ENCODE measurements around the gene PLXDC2. TPM values are rescaled to one million over a fixed set of nuclear protein-coding genes. Genes with fewer than 3 reads are reported as not detected.

PLXDC2 gene
- total RNA-seq, 1 donor from 2014 or later, result 1.3 TPM

DNA sequence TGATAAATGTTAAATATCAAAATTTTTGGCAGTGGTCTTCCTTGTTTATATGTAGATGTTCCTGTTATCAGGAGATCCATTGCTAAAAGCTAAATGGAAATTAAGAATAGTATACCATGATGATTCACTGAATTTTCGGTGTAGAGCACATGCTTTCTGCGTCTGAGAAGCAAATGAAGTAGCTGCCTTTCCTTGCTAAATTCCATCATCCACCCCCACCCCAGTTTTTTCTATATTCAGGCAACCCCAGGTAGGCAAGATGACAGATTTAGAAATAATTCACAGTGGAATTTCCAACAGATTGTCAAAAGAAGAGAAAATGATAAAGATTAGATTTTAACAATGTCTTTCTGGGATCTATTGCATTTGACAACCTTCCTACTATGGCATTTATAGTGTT, 231.9 kb downstream of the PLXDC2 start:
- no peaks in the 10 kb centered on the region for H3K36me3 ChIP-seq (ENCODE audit: control insufficient read depth, insufficient read depth, low read length)
- no peak for FAIRE-seq
- TF ChIP-seq, protein P1, sequence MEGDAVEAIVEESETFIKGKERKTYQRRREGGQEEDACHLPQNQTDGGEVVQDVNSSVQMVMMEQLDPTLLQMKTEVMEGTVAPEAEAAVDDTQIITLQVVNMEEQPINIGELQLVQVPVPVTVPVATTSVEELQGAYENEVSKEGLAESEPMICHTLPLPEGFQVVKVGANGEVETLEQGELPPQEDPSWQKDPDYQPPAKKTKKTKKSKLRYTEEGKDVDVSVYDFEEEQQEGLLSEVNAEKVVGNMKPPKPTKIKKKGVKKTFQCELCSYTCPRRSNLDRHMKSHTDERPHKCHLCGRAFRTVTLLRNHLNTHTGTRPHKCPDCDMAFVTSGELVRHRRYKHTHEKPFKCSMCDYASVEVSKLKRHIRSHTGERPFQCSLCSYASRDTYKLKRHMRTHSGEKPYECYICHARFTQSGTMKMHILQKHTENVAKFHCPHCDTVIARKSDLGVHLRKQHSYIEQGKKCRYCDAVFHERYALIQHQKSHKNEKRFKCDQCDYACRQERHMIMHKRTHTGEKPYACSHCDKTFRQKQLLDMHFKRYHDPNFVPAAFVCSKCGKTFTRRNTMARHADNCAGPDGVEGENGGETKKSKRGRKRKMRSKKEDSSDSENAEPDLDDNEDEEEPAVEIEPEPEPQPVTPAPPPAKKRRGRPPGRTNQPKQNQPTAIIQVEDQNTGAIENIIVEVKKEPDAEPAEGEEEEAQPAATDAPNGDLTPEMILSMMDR (IDR thresholded peaks at IDR 0.05; ENCODE audit: insufficient read depth, low read length, severe bottlenecking), result no peak

DNA sequence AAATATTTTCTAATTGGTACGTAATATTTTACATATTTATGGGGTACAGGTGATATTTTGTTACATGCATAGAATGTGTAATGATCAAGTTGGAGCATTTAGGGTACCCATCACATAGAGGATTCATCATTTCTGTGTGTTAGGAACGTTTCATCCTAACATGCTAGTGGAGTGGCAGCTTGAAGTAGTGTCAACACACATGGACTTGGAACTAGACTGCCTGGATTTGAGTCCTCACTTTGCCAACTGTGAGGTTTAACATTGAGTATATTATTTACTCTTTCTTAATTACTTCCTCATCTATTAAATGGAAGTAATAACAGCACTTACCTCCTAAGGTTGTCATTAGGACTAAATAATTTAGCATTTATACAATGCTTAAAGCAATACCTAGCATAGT, 241.9 kb downstream of the PLXDC2 start:
- Histone ChIP-seq H3K36me3 (ENCODE audit: control insufficient read depth, insufficient read depth, low read length) (no peaks in the 10 kb centered on the region), H3K4me3 (ENCODE audit: low read depth, low read length) (no peak overlapping the region), H3K27me3 (ENCODE audit: control insufficient read depth, insufficient read depth, low read length) (no peaks in the 10 kb centered on the region)
- TF ChIP-seq, protein P1 (IDR thresholded peaks at IDR 0.05; ENCODE audit: insufficient read depth, low read length, severe bottlenecking), result no peak
- no peak for FAIRE-seq
- DNase-seq (ENCODE audit: low read depth), result no peak

More for the DNA sequence above, 231.9 kb downstream of the PLXDC2 start:
- Histone ChIP-seq H3K27me3 (ENCODE audit: control insufficient read depth, insufficient read depth, low read length) (no peaks in the 10 kb centered on the region), H3K4me3 (ENCODE audit: low read depth, low read length) (no peak overlapping the region)
- no peak for DNase-seq (ENCODE audit: low read depth)

DNA sequence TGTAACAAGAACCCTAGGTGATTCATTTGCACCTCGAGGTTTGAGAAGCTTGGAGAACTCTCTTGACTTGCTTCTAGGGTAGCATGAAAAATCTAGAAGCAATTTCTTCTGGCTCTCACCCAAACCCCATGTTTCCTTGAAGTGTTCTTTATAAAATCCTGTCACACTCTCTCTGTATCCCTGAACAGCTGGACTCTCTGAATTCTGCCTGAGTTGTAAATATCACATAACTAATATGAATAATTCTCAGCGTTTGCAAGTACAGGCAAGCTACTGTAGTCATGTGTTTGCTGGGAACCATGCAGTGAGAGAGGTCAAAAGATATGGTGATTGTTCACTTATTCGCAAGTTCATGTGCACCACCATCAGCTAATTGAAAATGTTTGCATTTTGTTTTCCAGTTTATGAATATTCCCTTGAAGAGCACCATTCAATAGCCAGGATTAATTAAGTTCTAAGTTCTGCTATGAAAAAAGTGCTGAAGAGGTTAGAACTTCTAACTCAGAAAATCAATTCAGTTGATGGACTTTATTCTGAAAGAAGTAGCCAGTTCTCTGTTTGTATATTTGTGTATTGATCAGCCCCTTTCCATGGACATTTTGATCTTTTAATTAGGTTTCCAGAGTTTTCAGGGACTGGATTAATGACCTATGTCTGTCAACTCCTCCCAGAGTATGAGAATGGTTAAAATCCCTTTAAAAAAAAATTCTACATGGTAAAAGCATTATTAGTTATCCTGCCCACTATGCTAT, 243.0 kb downstream of the PLXDC2 start:
- TF ChIP-seq, protein P1 (IDR thresholded peaks at IDR 0.05; ENCODE audit: insufficient read depth, low read length, severe bottlenecking), result no peak
- Histone ChIP-seq H3K4me3 (ENCODE audit: low read depth, low read length) (no peak overlapping the region), H3K36me3 (ENCODE audit: control insufficient read depth, insufficient read depth, low read length) (no peaks in the 10 kb centered on the region), H3K27me3 (ENCODE audit: control insufficient read depth, insufficient read depth, low read length) (no peaks in the 10 kb centered on the region)
- peak; percentile 28 for DNase-seq (ENCODE audit: low read depth)
- no peak for FAIRE-seq

DNA sequence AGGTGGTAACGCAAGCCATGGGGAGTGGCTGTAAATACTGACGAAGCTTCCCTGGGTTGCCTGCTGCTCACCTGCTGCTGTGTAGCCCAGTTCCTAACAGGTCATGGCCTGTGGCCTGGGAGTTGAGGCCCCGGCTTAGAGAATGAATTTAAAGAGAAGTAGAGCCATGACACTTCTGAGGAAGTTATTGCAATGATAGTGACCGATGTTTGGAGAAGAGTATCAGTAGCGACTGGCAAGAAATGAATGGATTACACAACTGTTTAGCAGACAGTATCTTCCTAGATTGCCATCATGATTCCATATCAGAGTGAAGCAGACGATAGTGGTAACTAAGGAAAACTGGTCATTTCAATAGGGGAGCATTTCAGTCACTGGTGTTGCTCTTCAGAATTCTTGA, 249.6 kb downstream of the PLXDC2 start:
- Histone ChIP-seq H3K36me3 (ENCODE audit: control insufficient read depth, insufficient read depth, low read length) (no peaks in the 10 kb centered on the region), H3K27me3 (ENCODE audit: control insufficient read depth, insufficient read depth, low read length) (no peaks in the 10 kb centered on the region), H3K4me3 (ENCODE audit: low read depth, low read length) (no peak overlapping the region)
- FAIRE-seq, result no peak
- DNase-seq (ENCODE audit: low read depth), result no peak
- TF ChIP-seq, protein P1 (IDR thresholded peaks at IDR 0.05; ENCODE audit: insufficient read depth, low read length, severe bottlenecking), result no peak

DNA sequence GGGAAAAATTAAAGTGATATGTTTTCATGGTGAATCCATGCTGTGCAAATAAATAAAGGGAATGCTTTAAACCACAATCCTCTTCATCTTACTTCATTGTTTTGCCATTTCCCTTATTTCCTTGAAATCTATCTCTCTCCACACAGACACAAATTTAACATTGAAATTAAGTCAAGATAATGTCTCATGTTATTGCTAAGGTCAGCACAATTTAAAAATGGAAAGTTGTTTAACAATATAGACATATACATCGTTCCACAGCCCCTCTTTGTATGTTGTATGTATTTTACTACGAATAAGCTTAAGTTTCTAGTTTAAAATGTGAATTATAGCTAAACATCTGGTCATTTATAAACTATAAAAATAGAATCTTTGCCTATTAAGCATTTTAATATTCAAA, 256.9 kb downstream of the PLXDC2 start:
- no peaks in the 10 kb centered on the region for H3K36me3 ChIP-seq (ENCODE audit: control insufficient read depth, insufficient read depth, low read length)

More for the DNA sequence above, 256.9 kb downstream of the PLXDC2 start:
- FAIRE-seq (no peak), DNase-seq (ENCODE audit: low read depth) (no peak)
- TF ChIP-seq, protein P1 (IDR thresholded peaks at IDR 0.05; ENCODE audit: insufficient read depth, low read length, severe bottlenecking), result no peak
- Histone ChIP-seq H3K27me3 (ENCODE audit: control insufficient read depth, insufficient read depth, low read length) (no peaks in the 10 kb centered on the region), H3K4me3 (ENCODE audit: low read depth, low read length) (no peak overlapping the region)
